Parathyroid adenoma (tissue), 2 donors: Measurements from ENCODE around the gene SLC36A4.

Experiments used
- H2AFZ ChIP-seq: fragments of 300-600 bp; sonication (generic); one replicate; pipeline ENCODE4 v1.7.0; 2017; ENCODE audit warnings: antibody characterized with exemption, mild to moderate bottlenecking
- H3K27ac ChIP-seq: fragments of 300-600 bp; sonication (generic); one replicate; pipeline ENCODE4 v1.7.0; 2017
- H3K27me3 ChIP-seq: fragments of 300-600 bp; sonication (generic); one replicate; pipeline ENCODE4 v1.7.0; 2017; ENCODE audit warnings: low read length; ENCODE audit not compliant: control insufficient read depth, insufficient read depth
- H3K36me3 ChIP-seq: fragments of 300-600 bp; sonication (generic); one replicate; pipeline ENCODE4 v1.7.0; 2017; ENCODE audit warnings: low read length; ENCODE audit not compliant: control insufficient read depth, insufficient read depth
- H3K4me1 ChIP-seq: fragments of 300-600 bp; sonication (generic); one replicate; pipeline ENCODE4 v1.7.0; 2017; ENCODE audit warnings: control low read depth
- H3K4me2 ChIP-seq: fragments of 300-600 bp; sonication (generic); one replicate; pipeline ENCODE4 v1.7.0; 2017; ENCODE audit warnings: low read length
- H3K4me3 ChIP-seq: fragments of 300-600 bp; sonication (generic); one replicate; pipeline ENCODE4 v1.7.0; 2017; ENCODE audit warnings: low read depth, low read length
- H3K79me2 ChIP-seq: fragments of 300-600 bp; sonication (generic); one replicate; pipeline ENCODE4 v1.7.0; 2017; ENCODE audit warnings: control low read depth
- H3K9ac ChIP-seq: fragments of 300-600 bp; sonication (generic); one replicate; pipeline ENCODE4 v1.7.0; 2017; ENCODE audit warnings: mild to moderate bottlenecking
- H3K9me3 ChIP-seq: fragments of 300-600 bp; sonication (generic); one replicate; pipeline ENCODE4 v1.7.0; 2017; ENCODE audit warnings: low read length; ENCODE audit not compliant: control insufficient read depth
- TF ChIP-seq, protein P1 (sequence below): fragments of 300-600 bp; sonication (generic); IDR thresholded peaks from one replicate; pipeline ENCODE4 v1.7.0; 2017; ENCODE audit warnings: antibody characterized with exemption, mild to moderate bottlenecking
- donor health status: primary hyperparathyroidism.

Gene SLC36A4

GRCh38 chr11:93166862-93167261 lies 30.9 kb downstream of the SLC36A4 start:
- no peaks in the 10 kb centered on the region for H3K36me3 ChIP-seq
- no peak overlapping the region for H3K27ac ChIP-seq
- H2AFZ ChIP-seq, result no peak overlapping the region
- no peaks in the 10 kb centered on the region for H3K27me3 ChIP-seq
- no peak overlapping the region for H3K4me3 ChIP-seq
- H3K79me2 ChIP-seq, result no peaks in the 10 kb centered on the region
- H3K9ac ChIP-seq, result no peak overlapping the region
- no peak overlapping the region for H3K4me2 ChIP-seq
- no peaks in the 10 kb centered on the region for H3K4me1 ChIP-seq
- TF ChIP-seq, protein P1, sequence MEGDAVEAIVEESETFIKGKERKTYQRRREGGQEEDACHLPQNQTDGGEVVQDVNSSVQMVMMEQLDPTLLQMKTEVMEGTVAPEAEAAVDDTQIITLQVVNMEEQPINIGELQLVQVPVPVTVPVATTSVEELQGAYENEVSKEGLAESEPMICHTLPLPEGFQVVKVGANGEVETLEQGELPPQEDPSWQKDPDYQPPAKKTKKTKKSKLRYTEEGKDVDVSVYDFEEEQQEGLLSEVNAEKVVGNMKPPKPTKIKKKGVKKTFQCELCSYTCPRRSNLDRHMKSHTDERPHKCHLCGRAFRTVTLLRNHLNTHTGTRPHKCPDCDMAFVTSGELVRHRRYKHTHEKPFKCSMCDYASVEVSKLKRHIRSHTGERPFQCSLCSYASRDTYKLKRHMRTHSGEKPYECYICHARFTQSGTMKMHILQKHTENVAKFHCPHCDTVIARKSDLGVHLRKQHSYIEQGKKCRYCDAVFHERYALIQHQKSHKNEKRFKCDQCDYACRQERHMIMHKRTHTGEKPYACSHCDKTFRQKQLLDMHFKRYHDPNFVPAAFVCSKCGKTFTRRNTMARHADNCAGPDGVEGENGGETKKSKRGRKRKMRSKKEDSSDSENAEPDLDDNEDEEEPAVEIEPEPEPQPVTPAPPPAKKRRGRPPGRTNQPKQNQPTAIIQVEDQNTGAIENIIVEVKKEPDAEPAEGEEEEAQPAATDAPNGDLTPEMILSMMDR, result no peak
- no peaks in the 10 kb centered on the region for H3K9me3 ChIP-seq

DNA sequence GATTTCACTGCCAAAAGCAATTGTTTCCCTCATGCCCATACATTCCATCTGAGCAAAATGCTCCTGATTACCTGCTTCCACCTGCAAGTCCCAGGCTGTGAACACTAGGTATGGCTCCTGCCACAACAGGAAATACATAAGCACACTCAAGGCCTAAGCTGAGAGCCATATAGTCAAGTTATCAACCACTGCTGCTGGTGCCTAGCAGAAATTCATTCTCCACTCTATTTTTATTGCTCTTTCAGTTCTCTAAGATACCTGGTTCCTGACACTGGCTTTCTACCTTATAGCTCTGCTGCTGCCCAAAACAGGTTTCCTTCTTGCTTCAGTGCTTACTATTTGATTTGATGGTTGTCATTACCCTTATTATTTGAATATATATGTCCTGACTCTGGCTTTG lies 31.6 kb downstream of the SLC36A4 start:
- Histone ChIP-seq H3K79me2 (no peaks in the 10 kb centered on the region), H3K9me3 (no peaks in the 10 kb centered on the region), H2AFZ (no peak overlapping the region), H3K27me3 (no peaks in the 10 kb centered on the region), H3K36me3 (no peaks in the 10 kb centered on the region), H3K4me1 (no peaks in the 10 kb centered on the region), H3K27ac (no peak overlapping the region), H3K4me2 (no peak overlapping the region), H3K9ac (no peak overlapping the region), H3K4me3 (no peak overlapping the region)
- TF ChIP-seq, protein P1, result no peak

DNA sequence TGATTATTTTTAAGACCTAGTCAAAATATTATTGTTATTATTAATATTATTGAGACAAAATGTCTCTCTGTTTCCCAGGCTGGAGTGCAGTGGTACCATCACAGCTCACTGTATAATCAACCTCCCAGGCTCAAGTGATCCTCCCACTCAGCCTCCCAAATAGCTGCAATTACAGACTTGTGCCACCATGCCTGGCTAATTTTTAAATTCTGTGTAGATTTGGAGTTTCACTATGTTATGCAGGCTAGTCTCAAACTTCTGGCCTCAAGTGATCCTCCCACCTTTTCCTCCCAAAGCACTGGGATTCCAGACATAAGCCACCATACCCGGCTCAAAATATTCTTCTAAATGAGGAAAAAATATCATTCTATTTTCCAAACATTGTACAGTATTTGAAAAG lies 37.0 kb downstream of the SLC36A4 start:
- Histone ChIP-seq H3K4me1 (no peaks in the 10 kb centered on the region), H2AFZ (no peak overlapping the region), H3K36me3 (no peaks in the 10 kb centered on the region), H3K27me3 (no peaks in the 10 kb centered on the region), H3K4me2 (no peak overlapping the region), H3K27ac (no peak overlapping the region), H3K4me3 (no peak overlapping the region), H3K79me2 (no peaks in the 10 kb centered on the region), H3K9ac (no peak overlapping the region), H3K9me3 (no peaks in the 10 kb centered on the region)
- TF ChIP-seq, protein P1, result no peak

GRCh38 chr11:93160156-93160555 lies 37.6 kb downstream of the SLC36A4 start:
- TF ChIP-seq, protein P1, result no peak
- Histone ChIP-seq H3K4me3 (no peak overlapping the region), H3K9ac (no peak overlapping the region)

GRCh38 chr11:93159721-93160120 lies 38.1 kb downstream of the SLC36A4 start:
- no peaks in the 10 kb centered on the region for H3K36me3 ChIP-seq
- no peaks in the 10 kb centered on the region for H3K9me3 ChIP-seq
- no peak overlapping the region for H3K4me3 ChIP-seq
- no peaks in the 10 kb centered on the region for H3K79me2 ChIP-seq
- H2AFZ ChIP-seq, result no peak overlapping the region
- H3K27me3 ChIP-seq, result no peaks in the 10 kb centered on the region
- TF ChIP-seq, protein P1, result no peak
- H3K4me2 ChIP-seq, result no peak overlapping the region
- H3K9ac ChIP-seq, result no peak overlapping the region
- no peaks in the 10 kb centered on the region for H3K4me1 ChIP-seq
- no peak overlapping the region for H3K27ac ChIP-seq

More at GRCh38 chr11:93160156-93160555, 37.6 kb downstream of the SLC36A4 start:
- Histone ChIP-seq H3K4me1 (no peaks in the 10 kb centered on the region), H3K9me3 (no peaks in the 10 kb centered on the region), H3K36me3 (no peaks in the 10 kb centered on the region), H3K79me2 (no peaks in the 10 kb centered on the region), H3K27me3 (no peaks in the 10 kb centered on the region), H3K27ac (no peak overlapping the region), H3K4me2 (no peak overlapping the region), H2AFZ (no peak overlapping the region)
